Gastroesophageal sphincter (tissue), 3 donors: ENCODE measurements around the gene DENND1C.

ENCODE experiments used
- CTCF ChIP-seq, 4 experiments: fragments of 200-600 bp in 2 of 4; fragments of 450-650 bp in 2 of 4; sonication (generic) in 1 of 4; IDR thresholded peaks; one replicate each; pipeline ENCODE4 v1.5.1; 2017 to 2019; ENCODE audit warnings: antibody characterized with exemption in 4 of 4, mild to moderate bottlenecking in 2 of 4, moderate library complexity in 2 of 4
- EP300 ChIP-seq: sonication (generic); formaldehyde crosslinking; IDR thresholded peaks from one replicate; pipeline ENCODE4 v1.6.1; 2017; ENCODE audit warnings: antibody characterized with exemption, mild to moderate bottlenecking

- TF ChIP-seq CTCF (IDR thresholded peaks at IDR 0.05): no peak
- TF ChIP-seq EP300: no peak
Observed at GRCh38 chr19:6478815-6479214, 2.8 kb downstream of the DENND1C start.
